Activated naive CD8-positive, alpha-beta T cell treated with anti-CD3 and anti-CD28 coated beads, Interleukin-2, amount 10 ng/mL, durations not matched to agents 7 days and 5 days (primary cell): ENCODE measurements around the gene NCOA7. TPM values are rescaled to one million over a fixed set of nuclear protein-coding genes. Genes with fewer than 3 reads are reported as not detected.

ENCODE experiments used
- ATAC-seq: fragments of 150-1000 bp; cut with Tn5 transposase; one replicate; pipeline ENCODE4 v1.10.0; 2021; ENCODE audit warnings: low read depth, moderate library complexity
- POLR2A ChIA-PET: fragments of 350-600 bp; sonication (Branson Sonifier 250); formaldehyde crosslinking; loops from one replicate; lab custom pipeline; 2021; ENCODE audit warnings: antibody characterized with exemption; lab: Charles Lee
- DNase-seq: peaks from one replicate; pipeline ENCODE4 v3.0.0; 2021
- H3K27ac Mint-ChIP-seq: one replicate; pipeline ENCODE4 v1.8.0; 2022; ENCODE audit warnings: mild to moderate bottlenecking, mixed read lengths
- H3K27me3 Mint-ChIP-seq: one replicate; pipeline ENCODE4 v1.8.0; 2022; ENCODE audit warnings: mild to moderate bottlenecking, moderate library complexity, mixed read lengths
- H3K36me3 Mint-ChIP-seq: one replicate; pipeline ENCODE4 v1.8.0; 2021; ENCODE audit warnings: mild to moderate bottlenecking, mixed read lengths
- H3K4me1 Mint-ChIP-seq: one replicate; pipeline ENCODE4 v1.8.0; 2021; ENCODE audit warnings: mixed read lengths
- H3K4me3 Mint-ChIP-seq: one replicate; pipeline ENCODE4 v1.8.0; 2022; ENCODE audit warnings: mild to moderate bottlenecking, moderate library complexity, mixed read lengths
- H3K9me3 Mint-ChIP-seq: one replicate; pipeline ENCODE4 v1.8.0; 2021; ENCODE audit warnings: mixed read lengths
- total RNA-seq, 2 experiments: library from RNA; stranded (reverse); gene quantifications; one replicate each; pipeline ENCODE4 v1.2.3, GENCODE V29; 2021

Gene NCOA7
- total RNA-seq, 2 experiments from 2014 or later, result 51.1 to 58.6 TPM

DNA sequence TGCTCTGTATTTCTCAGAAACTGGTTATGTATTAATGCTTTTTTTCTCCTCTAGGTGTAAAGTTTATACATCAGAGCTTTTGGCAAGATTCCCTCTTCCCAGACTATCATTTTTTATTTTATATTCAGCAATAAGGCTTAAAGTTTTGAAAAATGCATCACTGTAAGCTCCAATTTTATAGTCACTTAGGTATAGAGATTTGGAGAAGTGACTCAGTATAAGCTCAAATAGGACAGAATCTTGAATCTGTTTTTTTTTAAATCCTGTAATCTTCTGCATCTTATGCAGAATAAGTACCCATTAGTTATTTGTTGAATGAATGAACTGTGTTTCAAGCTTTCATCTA is 1.0 kb downstream of the NCOA7 start:
- H3K4me1 Mint-ChIP-seq, result peaks cover 36% of the 10 kb centered on the region
- H3K9me3 Mint-ChIP-seq, result no peaks in the 10 kb centered on the region
- POLR2A ChIA-PET, result interaction anchor here (0.9 to 5.2 kb wide), 8 partner anchors 11 to 195 kb away, joined by 3 to 161 read pairs (median 23); partner anchors contain the start of genes HINT3 and TRMT11
- DNase-seq, result no peak
- H3K27ac Mint-ChIP-seq, result peak overlapping the region; percentile 77
- no peaks in the 10 kb centered on the region for H3K27me3 Mint-ChIP-seq
- H3K36me3 Mint-ChIP-seq, result peaks cover 7% of the 10 kb centered on the region
- ATAC-seq, result no peak
- H3K4me3 Mint-ChIP-seq, result peak overlapping the region; percentile 89

DNA sequence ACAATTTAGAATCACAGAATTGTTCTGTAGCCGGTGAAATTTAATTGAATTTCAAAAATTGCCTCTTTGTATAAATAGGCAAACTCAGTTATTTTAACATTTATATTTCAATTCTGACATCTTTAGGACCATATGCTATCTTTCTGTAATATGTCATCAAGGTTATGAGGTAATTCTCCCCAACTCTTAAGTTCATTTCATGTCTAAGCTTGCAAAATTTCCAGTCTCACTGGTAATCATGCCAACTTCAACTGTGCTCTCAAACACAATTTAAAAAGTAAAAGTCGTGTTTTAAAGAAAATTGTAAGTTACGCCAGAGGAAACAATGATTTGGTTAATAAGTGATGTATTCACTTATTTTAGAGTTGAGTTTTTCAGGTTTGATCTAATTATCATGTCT is 1.4 kb downstream of the NCOA7 start:
- no peak overlapping the region for H3K27ac Mint-ChIP-seq
- H3K9me3 Mint-ChIP-seq, result no peaks in the 10 kb centered on the region
- H3K4me1 Mint-ChIP-seq, result peaks cover 36% of the 10 kb centered on the region
- H3K27me3 Mint-ChIP-seq, result no peaks in the 10 kb centered on the region
- DNase-seq, result no peak
- peaks cover 5% of the 10 kb centered on the region for H3K36me3 Mint-ChIP-seq
- POLR2A ChIA-PET, result interaction anchor here (1.1 to 5.2 kb wide), 5 partner anchors 11 to 194 kb away, joined by 3 to 161 read pairs (median 37); partner anchors contain the start of genes HINT3 and TRMT11
- no peak for ATAC-seq
- H3K4me3 Mint-ChIP-seq, result peak overlapping the region; percentile 89

DNA sequence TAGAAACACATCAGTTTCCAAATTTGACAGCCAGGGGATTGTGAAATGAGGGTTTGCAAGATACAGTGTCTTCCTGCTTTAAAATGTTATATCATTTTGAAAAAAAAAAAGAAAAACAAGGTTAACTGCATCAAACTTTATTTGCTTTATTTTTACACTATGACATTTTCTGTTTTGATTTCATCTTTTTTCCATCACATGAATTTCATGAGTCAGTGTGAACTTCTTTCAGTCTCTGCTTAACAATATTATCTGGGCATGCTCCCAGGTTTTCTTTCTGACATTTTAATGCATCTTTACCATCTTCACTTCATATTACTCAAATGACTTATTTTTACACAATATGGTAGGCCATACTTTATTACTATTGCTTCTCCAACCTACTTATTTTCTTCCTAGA is 1.9 kb downstream of the NCOA7 start:
- no peaks in the 10 kb centered on the region for H3K27me3 Mint-ChIP-seq
- ATAC-seq (no peak), DNase-seq (no peak)
- POLR2A ChIA-PET, result interaction anchor here (3.0 to 5.2 kb wide), 2 partner anchors 127 to 164 kb away, joined by 35 to 63 read pairs; partner anchors contain the start of gene HINT3
- H3K4me3 Mint-ChIP-seq, result peak overlapping the region; percentile 31
- peaks cover 2% of the 10 kb centered on the region for H3K36me3 Mint-ChIP-seq
- H3K4me1 Mint-ChIP-seq, result peaks cover 36% of the 10 kb centered on the region
- peak overlapping the region; percentile 15 for H3K27ac Mint-ChIP-seq
- H3K9me3 Mint-ChIP-seq, result no peaks in the 10 kb centered on the region

DNA sequence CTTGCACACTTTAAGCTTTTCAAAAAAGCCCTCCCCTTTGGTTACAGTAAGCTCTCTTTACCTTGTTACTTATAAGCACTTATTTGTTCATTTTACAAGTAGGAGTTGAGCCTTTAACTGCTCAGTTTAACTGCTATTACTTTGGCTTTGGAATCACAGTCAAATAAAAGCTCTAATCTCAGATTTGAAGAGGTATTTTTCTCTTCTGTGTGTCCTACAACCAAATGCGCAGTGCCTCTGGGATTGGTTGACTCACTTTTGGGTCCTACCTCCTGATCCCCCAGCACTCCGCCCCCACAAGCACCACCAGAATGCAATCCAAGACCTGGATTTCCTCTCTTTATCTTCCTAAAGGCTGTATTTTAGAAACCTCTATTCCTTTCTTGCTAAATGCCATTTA is 2.5 kb downstream of the NCOA7 start:
- no peak for DNase-seq
- no peak overlapping the region for H3K27ac Mint-ChIP-seq
- peaks cover 34% of the 10 kb centered on the region for H3K4me1 Mint-ChIP-seq
- H3K36me3 Mint-ChIP-seq, result peaks cover 2% of the 10 kb centered on the region
- ATAC-seq, result no peak
- no peaks in the 10 kb centered on the region for H3K27me3 Mint-ChIP-seq
- H3K4me3 Mint-ChIP-seq, result no peak overlapping the region
- POLR2A ChIA-PET, result interaction anchor here (5.2 kb wide), 1 partner anchor 163 kb away, joined by 63 read pairs; the partner anchor contains the start of gene HINT3
- H3K9me3 Mint-ChIP-seq, result no peaks in the 10 kb centered on the region

DNA sequence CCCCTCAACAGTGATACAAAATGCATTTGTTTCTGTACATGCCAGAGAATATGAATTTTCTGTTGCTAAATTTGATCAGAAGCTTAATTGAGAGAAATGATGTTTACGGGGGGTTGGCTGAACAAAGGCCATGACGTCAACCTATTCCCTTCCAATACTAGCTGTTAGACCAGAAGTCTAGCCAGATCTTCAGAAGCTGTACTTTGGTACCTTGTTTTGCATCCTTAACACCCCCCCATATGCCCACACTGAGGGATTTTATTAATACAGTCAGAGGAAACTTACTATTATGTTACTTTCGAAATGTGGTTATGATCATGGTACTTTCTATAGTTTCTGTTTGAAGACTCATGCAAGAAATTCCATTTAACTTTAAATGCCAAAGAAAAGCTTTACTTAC is 3.1 kb downstream of the NCOA7 start:
- Mint-ChIP-seq H3K4me3 (no peak overlapping the region), H3K36me3 (peaks cover 4% of the 10 kb centered on the region), H3K9me3 (no peaks in the 10 kb centered on the region), H3K4me1 (peaks cover 36% of the 10 kb centered on the region), H3K27me3 (no peaks in the 10 kb centered on the region), H3K27ac (no peak overlapping the region)
- no peak for ATAC-seq
- POLR2A ChIA-PET, result interaction anchor here (0.8 kb wide), 1 partner anchor 13 kb away, joined by 3 read pairs; no protein-coding TSS in a partner anchor
- DNase-seq, result no peak

DNA sequence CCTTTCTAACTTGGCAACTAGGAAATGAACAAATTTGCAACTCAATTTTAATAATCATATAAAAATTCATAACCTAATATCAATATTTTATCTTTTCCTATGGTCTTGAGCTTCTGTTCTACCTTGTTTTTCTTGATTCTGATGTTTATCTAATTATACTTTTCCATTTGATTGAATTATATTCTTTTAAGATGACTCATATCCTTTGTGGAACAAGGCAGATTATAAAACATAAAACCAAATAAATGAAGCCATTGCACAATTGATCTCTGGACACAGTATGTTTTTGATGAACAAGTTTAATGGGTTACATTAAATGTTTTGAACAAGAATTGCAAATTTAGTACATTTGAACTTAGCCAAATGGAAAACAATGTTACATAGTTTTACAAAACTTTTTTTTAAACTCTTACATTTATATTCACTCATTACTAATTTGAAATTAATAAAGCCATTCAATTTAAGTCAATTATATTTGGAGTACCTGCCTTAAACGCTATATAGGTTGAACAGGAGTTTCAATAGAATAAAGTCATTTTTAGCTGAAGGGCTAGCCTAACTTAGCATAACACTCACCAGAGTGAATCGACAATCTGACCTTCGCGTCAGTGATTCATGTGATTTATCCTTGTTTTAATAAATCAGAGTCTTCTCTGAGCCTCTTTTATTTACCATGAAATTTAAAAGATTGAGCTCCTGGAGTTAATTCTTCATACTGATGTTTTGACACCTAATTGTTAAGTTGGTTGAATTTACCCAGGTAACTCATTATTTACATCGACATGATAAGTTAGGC is 3.8 kb downstream of the NCOA7 start:
- H3K9me3 Mint-ChIP-seq, result no peaks in the 10 kb centered on the region
- peaks cover 34% of the 10 kb centered on the region for H3K4me1 Mint-ChIP-seq
- no peak for ATAC-seq

DNA sequence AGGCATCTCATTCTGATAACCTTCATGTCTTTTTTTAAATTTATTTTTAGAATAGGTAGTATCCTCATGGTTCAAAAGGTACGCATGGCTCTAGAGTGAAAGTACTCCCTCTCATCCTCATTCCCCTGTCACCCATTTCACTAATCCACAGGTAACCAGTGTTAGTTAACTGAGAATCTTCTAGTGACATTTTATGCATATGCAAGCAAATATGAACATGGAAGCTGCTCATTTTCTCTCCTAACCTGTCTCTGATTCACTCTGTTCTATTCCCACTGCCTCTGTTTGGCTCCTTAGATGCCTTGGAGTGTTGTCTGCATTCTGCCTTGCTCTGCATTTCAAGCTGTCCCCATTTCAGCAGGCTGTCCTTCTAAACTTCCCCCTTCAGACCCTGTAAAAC is 4.5 kb downstream of the NCOA7 start:
- no peak overlapping the region for H3K4me3 Mint-ChIP-seq
- peaks cover 10% of the 10 kb centered on the region for H3K36me3 Mint-ChIP-seq
- DNase-seq, result no peak
- POLR2A ChIA-PET, result interaction anchor here (1.3 kb wide), 1 partner anchor 191 kb away, joined by 3 read pairs; the partner anchor contains the start of gene TRMT11
- H3K27ac Mint-ChIP-seq, result no peak overlapping the region
- H3K9me3 Mint-ChIP-seq, result no peaks in the 10 kb centered on the region
- peaks cover 29% of the 10 kb centered on the region for H3K4me1 Mint-ChIP-seq
- ATAC-seq, result no peak
- no peaks in the 10 kb centered on the region for H3K27me3 Mint-ChIP-seq

More for the DNA sequence above, 3.8 kb downstream of the NCOA7 start:
- Mint-ChIP-seq H3K27me3 (no peaks in the 10 kb centered on the region), H3K4me3 (no peak overlapping the region), H3K36me3 (peaks cover 8% of the 10 kb centered on the region), H3K27ac (no peak overlapping the region)
- no peak for DNase-seq
- POLR2A ChIA-PET, result interaction anchor here (0.8 to 1.3 kb wide), 2 partner anchors 13 to 192 kb away, joined by 3 read pairs; partner anchors contain the start of gene TRMT11

DNA sequence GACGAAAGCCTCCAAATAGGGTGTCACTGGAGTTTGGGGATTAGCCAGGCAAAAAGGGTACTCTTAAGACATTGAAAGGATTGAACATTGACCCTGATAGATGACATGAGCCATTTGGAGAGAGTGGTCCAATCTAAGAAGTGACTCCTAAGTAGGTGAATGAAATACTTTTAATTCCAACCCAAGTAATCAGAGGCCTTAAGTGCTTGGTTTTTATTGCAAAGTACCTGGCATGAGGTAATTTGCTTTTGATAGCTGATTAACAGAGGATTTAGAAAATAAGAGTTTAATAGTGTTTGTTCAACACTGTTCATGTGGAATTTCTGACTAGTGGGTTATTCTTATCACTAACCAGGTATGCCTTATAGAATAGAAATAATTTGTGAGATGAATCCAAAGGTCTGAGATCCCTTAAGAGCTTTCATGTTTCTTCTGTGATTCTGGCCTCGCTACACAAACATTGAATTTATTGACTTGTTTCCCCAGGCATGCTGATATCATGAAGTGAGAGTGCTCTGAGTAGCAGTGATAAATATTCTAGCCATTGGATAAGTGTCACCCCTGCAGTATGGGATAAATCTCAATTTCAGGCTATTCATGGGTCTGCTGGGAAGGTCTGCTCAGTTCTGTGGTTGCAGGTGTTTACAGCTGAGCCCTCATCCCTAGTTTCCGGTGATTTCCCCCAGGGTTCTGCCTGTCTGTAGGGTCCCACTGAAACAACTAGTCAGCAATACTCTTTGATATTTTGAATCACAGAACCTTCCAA is 6.5 kb downstream of the NCOA7 start:
- no peaks in the 10 kb centered on the region for H3K27me3 Mint-ChIP-seq
- H3K36me3 Mint-ChIP-seq, result peaks cover 14% of the 10 kb centered on the region
- no peaks in the 10 kb centered on the region for H3K9me3 Mint-ChIP-seq
- no peak for ATAC-seq
- DNase-seq, result no peak
- H3K4me3 Mint-ChIP-seq, result no peak overlapping the region
- POLR2A ChIA-PET, result no interaction called here
- peaks cover 24% of the 10 kb centered on the region for H3K4me1 Mint-ChIP-seq
- no peak overlapping the region for H3K27ac Mint-ChIP-seq

DNA sequence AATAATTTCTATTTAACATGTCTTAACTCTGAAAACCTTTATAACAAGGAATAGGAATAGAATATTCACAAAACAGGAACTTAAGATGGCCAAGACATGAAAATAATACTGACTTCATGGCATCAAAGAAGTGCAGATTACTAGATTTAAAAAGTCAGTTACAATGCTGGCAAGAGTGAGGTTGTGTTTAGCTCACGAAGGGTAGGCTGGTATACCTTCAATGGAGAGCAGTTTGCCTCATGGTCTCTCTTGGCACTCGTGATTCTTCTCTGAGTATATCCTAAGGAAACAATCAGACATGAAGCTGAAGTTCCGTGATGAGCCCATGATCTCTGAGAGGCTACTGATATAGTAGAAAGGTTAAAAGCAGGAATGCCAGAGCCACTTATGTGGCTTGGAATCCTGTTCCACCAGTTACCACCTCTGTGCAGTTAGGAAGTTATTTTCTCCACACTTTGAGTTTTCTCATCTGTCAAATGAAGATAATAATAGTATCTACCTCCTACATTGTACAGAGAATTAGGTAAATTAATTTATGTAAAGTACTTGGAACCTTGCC is 7.2 kb downstream of the NCOA7 start:
- DNase-seq (no peak), ATAC-seq (no peak)
- Mint-ChIP-seq H3K27me3 (no peaks in the 10 kb centered on the region), H3K27ac (no peak overlapping the region), H3K36me3 (peaks cover 15% of the 10 kb centered on the region), H3K4me1 (peaks cover 21% of the 10 kb centered on the region), H3K9me3 (no peaks in the 10 kb centered on the region), H3K4me3 (no peak overlapping the region)
- POLR2A ChIA-PET, result interaction anchor here (1.0 kb wide), 1 partner anchor 8 kb away, joined by 3 read pairs; no protein-coding TSS in a partner anchor

DNA sequence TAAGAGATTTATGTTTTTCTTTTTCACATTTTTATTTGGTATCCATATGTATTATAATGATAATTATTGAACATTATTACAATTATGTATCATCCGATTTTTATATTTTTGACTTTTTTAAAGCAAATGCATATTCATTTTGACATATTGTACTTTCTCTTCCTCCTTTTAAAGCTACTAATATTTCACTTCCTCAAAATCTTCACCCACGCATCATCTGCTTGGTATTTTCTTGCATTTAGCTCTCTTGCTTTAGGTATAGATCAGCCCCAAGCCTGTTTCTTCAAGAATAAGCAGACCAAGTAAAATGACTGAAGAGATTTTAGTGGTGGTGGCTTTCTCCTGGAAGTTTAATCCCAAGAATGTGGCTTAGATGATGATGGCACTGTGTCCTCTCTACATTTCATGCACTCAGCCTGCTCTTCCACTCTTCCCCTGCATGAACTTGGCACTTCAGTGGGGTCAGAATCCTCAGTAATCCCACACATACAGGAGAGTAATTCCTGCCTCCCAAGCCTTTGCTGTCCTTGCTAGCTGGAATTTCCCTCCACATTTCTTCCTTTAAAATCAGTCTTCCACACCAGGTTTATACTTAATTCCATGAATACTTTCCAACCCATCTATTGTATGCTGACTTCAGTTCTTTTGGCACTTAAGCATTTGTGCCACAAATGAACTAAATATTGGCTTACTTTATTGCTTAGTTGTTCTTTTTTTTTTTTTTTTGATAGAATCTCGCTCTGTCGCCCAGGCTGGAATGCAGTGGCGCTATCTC is 8.2 kb downstream of the NCOA7 start:
- Mint-ChIP-seq H3K4me1 (peaks cover 19% of the 10 kb centered on the region), H3K4me3 (no peak overlapping the region), H3K27me3 (no peaks in the 10 kb centered on the region), H3K36me3 (peaks cover 19% of the 10 kb centered on the region), H3K9me3 (no peaks in the 10 kb centered on the region), H3K27ac (no peak overlapping the region)
- POLR2A ChIA-PET, result interaction anchor here (1.0 kb wide), 1 partner anchor 9 kb away, joined by 3 read pairs; no protein-coding TSS in a partner anchor
- ATAC-seq (no peak), DNase-seq (no peak)

DNA sequence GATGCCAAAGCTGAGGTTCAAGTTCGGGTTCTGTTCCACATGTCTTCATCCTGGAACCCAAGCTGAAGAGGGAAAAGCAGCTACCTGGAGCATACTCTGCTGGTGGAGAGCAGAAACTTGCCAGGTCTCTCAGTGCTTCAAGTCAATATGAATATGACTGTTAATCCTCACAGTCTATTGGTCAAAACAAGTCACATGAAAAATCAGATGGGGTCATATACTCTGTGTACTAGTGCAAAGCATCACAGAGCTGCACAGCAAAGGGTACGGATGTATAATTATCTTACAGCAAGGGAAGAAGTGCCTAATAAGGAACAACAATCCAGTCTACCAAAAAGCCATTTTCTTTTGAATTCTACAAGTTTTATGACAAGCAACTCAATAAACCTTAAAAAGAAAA is 11.6 kb downstream of the NCOA7 start:
- no peaks in the 10 kb centered on the region for H3K27me3 Mint-ChIP-seq
- peaks cover 35% of the 10 kb centered on the region for H3K4me1 Mint-ChIP-seq
- no peak for ATAC-seq
- H3K36me3 Mint-ChIP-seq, result peaks cover 24% of the 10 kb centered on the region
- no peak overlapping the region for H3K27ac Mint-ChIP-seq
- POLR2A ChIA-PET, result interaction anchor here (2.0 kb wide), 1 partner anchor 12 kb away, joined by 8 read pairs; the partner anchor contains the start of gene NCOA7
- no peak for DNase-seq
- no peak overlapping the region for H3K4me3 Mint-ChIP-seq
- no peaks in the 10 kb centered on the region for H3K9me3 Mint-ChIP-seq

DNA sequence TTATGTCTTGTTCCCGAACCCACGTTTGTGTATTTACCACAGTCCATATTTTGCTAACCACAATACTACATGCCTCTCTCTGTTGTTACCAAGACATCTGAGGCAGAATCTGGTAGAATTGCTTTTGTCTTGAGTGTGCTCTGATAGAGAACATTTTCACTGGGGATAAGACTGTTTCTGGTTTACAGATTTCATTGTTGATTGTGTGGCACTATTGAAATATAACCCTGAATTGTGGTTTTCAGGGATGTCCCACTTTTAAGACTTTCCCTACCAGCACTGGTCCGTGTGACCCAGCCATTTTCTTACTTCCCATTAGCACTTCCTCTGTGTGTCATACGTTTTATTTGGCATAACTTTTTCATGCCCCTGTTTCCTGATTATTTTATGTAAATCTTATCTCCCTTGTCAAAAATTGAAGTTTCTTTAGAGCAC is 12.2 kb downstream of the NCOA7 start:
- Mint-ChIP-seq H3K27ac (no peak overlapping the region), H3K4me1 (peaks cover 40% of the 10 kb centered on the region), H3K4me3 (no peak overlapping the region), H3K9me3 (no peaks in the 10 kb centered on the region), H3K27me3 (no peaks in the 10 kb centered on the region), H3K36me3 (peaks cover 24% of the 10 kb centered on the region)
- DNase-seq (no peak), ATAC-seq (no peak)
- POLR2A ChIA-PET, result no interaction called here
